Ramos (cell line): ENCODE results near the gene PNMA6A.
"Not testable (repeated sequence)": the region's sequence is repeated elsewhere in the genome, so short reads cannot be mapped to it uniquely, and the experiment has no call there.

Experiments used
- in situ Hi-C: fragments of 300-500 bp; cut with MboI; formaldehyde crosslinking; loops from one replicate; pipeline ENCODE4 v1.14.3; 2022; ENCODE audit warnings: low sequenced_read_pairs; ENCODE audit not compliant: unreplicated experiment

PNMA6A gene

DNA sequence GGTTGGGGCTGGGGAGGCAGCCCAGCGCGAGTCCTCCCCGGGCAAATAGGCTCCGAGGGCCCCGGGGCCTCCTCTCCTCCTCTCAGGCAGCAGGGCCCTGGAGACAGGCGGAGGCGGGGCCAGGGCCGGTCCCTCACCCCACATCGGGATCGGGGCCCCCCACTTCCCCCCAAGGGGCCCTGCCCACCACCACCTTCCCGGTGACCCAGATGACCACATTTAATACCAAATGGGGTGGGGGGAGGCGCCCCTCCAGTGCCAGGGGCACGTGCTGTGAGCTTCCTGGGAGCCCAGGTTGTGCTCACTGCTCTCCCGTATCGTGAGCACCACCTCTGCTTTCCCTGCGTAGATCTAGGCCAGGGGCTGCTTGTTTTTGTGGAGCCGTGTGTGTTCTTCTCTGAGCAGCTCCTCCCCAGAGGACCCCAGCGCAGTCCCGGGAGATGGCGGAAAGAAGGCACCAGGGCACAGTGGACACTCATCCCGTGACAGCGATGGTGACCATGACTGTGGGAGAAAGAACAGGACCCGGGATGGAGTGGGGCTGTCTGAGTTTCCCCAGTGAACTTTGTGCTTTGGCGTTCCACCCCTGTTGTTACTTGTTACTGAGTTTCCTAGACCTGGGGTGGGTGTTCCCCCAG lies 2.1 kb downstream of the PNMA6A start:
- in situ Hi-C loops: no loop called here

DNA sequence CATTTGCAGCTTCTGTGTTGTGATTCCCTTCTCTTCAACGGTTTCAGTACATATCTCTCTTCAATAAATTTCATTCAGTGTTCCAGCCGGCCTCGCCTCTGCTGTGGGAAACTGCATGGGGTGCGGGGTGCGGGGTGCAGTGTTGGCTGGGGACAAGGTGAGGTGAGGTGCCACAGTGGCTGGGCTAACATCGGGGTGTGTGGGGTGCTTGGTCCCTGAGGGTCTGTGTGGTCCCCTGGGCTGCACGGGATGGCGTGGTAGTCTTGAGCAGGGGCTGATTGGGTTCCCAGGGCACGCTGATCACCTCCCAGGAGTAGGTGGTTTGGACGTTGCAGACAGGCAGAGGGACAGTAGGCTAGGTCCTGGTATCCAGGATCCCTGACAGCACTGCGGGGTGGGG lies 2.7 kb downstream of the PNMA6A start:
- in situ Hi-C loops: no loop called here

DNA sequence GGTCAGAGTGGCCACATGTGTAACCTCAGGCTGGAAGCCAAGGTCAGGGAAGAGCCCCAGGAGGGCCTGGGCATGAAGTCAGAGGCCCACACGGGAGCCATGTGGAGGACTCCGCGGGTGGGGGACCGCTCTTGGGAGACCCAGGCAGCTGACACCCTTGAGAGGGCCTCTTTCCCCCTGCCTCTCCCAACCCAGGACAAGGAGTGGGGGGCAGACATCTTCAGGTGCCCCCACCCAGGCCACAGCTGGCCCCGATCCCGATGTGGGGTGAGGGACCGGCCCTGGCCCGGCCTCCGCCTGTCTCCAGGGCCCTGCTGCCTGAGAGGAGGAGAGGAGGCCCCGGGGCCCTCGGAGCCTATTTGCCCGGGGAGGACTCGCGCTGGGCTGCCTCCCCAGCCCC lies 3.1 kb downstream of the PNMA6A start:
- in situ Hi-C loops: no loop called here

DNA sequence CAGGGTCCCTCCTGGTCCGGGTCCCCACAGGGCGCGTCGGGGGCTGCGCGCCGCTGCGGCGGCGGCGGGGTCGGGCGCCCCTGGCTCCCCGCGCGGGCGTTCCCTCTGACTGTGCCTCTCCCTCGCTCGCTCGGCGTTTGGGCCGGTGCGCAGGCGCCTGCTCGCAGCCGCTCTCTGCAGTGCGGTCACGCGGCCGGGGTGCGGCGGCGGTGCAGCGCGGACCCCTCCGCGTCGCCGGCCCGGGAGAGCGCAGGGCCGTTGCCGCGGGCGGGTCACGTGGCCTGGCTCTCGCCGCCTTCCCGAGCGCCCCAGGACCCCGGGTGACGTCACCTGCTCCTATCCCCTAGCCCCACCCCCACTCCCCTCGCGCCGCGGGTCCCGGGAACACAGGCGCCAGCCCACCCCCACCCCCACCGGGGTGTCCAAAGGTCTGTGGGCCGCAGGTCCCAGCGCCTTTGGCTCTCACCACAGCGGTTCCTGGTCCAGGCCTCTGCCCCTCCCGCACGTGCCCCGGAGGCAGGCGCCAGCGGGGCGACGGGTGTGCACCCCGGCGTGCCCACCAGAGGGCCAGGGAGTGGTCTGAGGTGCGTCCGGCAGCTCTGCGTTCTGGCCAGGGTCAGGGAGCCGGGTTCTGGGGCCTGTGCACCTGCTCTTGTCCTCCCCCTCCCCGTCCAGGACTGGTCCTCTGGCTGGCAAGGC lies 5.3 kb downstream of the PNMA6A start:
- in situ Hi-C loops: not testable (repeated sequence)

DNA sequence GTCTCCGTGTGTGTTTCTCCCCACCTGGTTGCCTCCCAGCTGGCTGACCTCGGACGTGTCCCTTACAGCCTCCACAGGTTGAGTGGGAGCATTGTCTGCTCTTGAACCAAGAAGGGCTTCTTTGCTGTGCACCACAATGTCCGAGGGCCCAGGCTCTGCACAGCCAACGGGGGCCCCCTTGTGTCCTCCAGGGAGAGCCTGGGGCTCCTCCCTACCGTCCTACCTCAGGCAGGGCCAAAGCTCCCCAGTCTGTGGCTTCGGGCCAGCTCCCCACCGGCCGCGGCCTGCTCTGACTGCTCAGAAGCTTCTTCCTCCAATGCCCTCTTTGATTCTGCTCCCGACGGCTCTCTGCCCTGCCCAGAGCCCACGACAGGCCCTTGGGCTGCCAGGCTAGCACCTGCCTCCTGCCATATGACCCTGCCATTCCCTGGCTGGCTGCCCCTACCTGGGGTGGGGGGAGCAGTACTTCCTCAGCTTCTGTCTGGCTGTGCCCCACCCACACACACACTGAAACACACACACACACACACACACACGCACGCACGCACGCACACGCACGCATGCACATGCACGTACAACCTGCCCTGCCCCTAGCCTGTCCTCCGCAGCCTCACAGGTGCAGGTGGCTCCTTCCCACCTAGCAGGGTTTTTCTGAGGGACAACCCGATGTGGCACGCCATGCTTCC lies 11.1 kb downstream of the PNMA6A start:
- in situ Hi-C loops: not testable (repeated sequence)

DNA sequence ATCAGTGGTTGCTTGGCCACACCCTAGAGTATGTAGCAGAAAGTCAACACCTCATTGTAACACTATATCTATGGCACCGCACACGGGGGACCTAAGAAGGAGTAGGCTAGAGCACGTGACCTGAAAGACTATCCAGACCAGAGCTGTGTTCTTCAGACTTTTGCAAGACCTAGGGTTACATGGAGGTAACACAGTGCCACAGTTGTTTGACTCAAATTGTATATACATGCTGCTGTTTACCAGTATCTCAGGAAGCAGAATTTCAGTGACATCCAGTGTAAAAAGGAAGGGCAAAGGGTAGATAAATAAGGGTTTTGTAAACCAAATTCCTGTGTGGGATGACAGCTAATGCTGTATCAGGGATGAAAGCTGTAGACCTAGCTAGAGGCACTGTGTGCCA lies 30.2 kb downstream of the PNMA6A start:
- in situ Hi-C loops: no loop called here

DNA sequence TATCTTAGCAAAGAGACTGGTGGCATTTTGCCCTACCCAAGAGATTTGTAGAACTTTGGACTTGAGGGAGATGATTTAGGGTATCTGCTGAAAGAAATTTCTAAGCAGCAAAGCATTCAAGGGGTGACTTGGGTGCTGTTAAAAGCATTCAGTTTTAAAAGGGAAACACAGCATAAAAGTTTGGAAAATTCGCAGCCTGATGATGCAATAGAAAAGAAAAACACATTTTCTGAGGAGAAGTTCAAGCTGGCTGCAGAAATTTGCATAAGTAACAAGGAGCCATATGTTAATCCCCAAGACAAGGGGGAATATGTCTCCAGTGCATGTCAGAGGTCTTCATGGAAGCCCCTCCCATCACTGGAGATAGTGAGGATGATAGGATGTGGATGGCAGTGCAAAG lies 32.7 kb downstream of the PNMA6A start:
- in situ Hi-C loops: not testable (repeated sequence)

DNA sequence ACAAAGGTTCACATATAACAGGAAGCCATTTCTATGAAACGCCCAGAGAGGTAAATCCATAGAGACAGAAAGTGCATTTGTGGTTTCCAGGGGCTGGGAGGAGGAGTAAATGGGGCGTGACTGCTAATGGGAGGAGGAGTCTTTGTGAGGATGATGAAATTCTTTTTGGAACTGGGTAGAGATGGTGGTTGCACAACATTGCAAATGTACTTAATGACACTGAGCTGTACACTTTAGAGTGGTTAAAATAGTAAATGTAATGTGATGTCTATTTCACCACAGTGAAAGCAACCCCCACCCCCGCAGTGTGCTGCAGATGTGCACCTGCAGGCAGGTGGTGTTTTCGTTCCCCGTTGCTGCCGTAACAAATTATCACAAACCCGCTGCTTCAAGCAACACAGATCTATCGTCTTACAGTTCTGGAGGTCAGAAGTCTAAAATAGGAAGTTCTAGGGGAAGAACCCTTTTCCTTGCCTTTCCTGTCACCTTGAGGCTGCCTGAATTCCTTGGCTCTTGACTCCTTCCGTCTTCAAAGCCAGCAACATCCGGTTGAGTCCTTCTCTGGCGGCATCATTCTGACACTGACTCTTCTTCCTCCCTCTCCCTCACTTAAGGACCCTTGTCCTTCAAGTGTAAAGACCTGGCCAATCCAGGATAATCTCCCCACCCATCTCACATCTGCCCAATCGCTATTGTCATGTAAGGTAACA lies 34.0 kb downstream of the PNMA6A start:
- in situ Hi-C loops: not testable (repeated sequence)

DNA sequence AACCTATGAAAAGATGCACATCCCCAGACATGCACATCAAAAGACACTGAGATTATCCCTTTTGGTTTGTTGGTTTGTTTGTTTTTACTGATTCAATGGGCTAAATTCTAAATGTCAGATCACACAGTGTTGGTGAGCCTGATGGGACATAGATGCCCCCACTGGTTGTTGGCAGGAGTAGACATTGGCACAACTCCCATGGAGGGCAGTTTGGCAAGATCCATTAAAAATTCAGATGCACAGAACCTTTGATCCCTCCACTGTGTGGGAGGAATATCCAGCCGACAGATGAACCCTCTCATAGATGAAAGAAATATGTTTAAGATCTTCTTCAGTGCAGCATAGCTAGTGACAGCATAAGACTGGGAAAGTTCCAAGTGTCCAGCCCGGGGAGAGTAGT lies 38.5 kb downstream of the PNMA6A start:
- in situ Hi-C loops: not testable (repeated sequence)

DNA sequence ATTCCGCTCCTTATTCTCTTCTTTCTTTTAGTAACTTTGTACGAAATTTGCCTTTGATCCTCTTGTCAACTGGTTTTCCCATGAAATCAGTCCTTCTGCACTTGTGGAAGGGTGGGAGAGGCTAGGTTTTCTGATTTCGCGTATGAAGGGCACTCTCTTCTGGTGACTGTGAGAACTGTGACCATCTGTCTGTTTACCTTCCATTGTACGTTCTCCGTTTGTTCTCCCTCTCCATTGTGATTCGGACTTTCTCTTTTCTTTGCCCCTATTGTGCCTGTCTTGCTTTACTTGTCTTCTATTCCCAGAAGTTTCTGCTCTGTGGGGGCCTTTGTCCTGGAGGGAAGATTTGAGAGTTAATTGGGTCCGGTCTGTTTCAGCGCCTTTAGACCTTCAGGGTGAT lies 41.6 kb downstream of the PNMA6A start:
- in situ Hi-C loops: not testable (repeated sequence)

DNA sequence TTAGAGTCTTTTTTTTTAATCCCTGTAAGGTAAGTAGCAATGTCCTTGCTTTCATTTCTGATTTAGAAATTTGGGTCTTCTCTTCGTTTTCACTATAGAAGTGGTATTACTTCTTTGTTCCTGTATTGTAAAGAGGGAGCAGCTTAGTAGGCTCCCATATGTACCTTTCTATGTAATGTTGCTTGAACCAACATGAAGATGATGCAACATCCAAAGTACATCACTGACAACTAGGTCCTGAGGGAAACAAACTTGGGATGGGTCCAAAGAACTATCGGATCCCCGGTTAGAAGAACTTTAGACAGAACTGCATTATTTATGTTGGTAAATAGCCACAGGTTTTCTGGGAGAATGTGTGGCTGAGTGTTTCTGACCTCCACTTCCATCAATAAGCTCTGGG lies 45.5 kb downstream of the PNMA6A start:
- in situ Hi-C loops: not testable (repeated sequence)

DNA sequence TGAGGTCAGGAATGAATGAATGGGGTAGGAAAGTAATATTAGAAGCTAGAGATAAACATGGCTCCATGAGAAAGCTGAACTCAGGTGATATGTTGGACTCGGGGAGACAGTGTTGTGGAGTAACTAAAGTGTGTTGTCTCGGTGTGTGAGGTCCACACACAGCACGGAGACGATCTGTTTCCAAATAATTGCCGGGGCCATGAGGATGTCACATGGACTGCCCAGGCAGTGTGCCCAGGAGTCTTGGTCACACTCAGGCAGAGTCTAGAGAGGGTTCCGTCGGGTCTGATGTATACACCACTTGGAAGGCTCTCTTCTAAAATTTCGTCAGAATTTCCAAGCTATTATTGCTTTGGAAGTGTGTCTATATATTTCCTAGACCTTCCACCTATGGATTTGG lies 48.0 kb downstream of the PNMA6A start:
- in situ Hi-C loops: not testable (repeated sequence)

DNA sequence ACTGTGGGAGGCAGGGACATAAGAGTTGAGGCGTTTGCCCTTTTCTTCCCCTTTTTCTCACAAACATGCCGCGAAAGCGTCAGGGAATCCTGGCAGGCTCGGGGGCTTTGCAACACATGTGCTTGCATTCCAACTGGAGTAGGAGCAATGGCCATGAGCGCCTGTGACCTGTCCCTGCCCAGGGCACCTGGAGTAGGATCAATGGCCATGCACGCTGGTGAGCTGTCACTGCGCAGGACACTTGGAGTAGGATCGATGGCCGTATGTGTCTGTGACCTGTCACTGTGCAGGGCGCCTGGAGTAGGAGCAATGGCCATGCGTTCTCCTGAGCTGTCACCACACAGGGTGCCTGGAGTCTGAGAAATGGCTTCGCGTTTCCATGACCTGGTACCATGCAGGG lies 51.2 kb downstream of the PNMA6A start:
- in situ Hi-C loops: not testable (repeated sequence)
